Gastrocnemius medialis (tissue), 4 donors: ENCODE results near the gene TMEM209. TPM values are rescaled to one million over a fixed set of nuclear protein-coding genes. Genes with fewer than 3 reads are reported as not detected.

ENCODE experiments used
- ATAC-seq, 2 donors: fragments of 150-250 bp; one replicate each; pipeline ENCODE4 v1.9.1; 2016
- DNase-seq, 2 donors: peaks; one replicate each; pipeline ENCODE4 v3.0.0-alpha.2; 2019
- H3K27ac ChIP-seq, 4 donors: fragments of 200-600 bp; sonication (generic); 1 replicate in 1 of 4; 2 replicates in 3 of 4; pipeline ENCODE4 v1.5.1; 2016 to 2018; ENCODE audit warnings: mild to moderate bottlenecking in 2 of 4, moderate library complexity in 1 of 4
- H3K27me3 ChIP-seq, 3 donors: fragments of 200-600 bp; sonication (generic) in 2 of 3; 1 replicate in 1 of 3; 2 replicates in 2 of 3; pipeline versions ENCODE4 v1.5.1 to v1.6.0; 2016 to 2019; ENCODE audit warnings: mild to moderate bottlenecking in 1 of 3, moderate library complexity in 1 of 3
- H3K36me3 ChIP-seq, 2 donors: fragments of 200-600 bp; sonication (generic) in 1 of 2; one replicate each; pipeline ENCODE4 v1.5.1; 2017 to 2018
- H3K4me1 ChIP-seq, 2 donors: fragments of 200-600 bp; sonication (generic) in 1 of 2; one replicate each; pipeline ENCODE4 v1.5.1; 2016 to 2017; ENCODE audit warnings: mild to moderate bottlenecking in 2 of 2
- H3K4me3 ChIP-seq, 4 donors: fragments of 200-600 bp; sonication (generic) in 3 of 4; 1 replicate in 1 of 4; 2 replicates in 3 of 4; pipeline ENCODE4 v1.5.1; 2016 to 2019; ENCODE audit warnings: mild to moderate bottlenecking in 2 of 4
- H3K9me3 ChIP-seq, 3 donors: fragments of 200-600 bp; sonication (generic) in 2 of 3; 1 replicate in 1 of 3; 2 replicates in 2 of 3; pipeline ENCODE4 v1.5.1; 2016 to 2019
- POLR2A ChIP-seq, 2 donors: fragments of 450-650 bp; IDR thresholded peaks; one replicate each; pipeline ENCODE4 v1.6.1; 2017; ENCODE audit warnings: antibody characterized with exemption in 2 of 2, mild to moderate bottlenecking in 2 of 2, moderate library complexity in 2 of 2
- in situ Hi-C, 4 donors: fragments of 200-750 bp; cut with MboI; loops; one replicate each; pipeline versions ENCODE4 v1.15.0 to v1.8.0; 2017; ENCODE audit warnings: low sequenced_read_pairs in 4 of 4
- intact Hi-C: fragments of 100-400 bp; cut with DNase I; formaldehyde crosslinking; loops from one replicate; pipeline ENCODE4 v1.15.1; 2023; ENCODE audit warnings: low total_unique reads
- total RNA-seq, 4 donors: library from RNA; depleted of rRNA; stranded (reverse); fragments of >200 nt; gene quantifications; one replicate each; pipeline versions ENCODE4 v1.1.0 to v1.2.3, GENCODE V29; 2016
- TF ChIP-seq, protein P1 (sequence below), 5 experiments: fragments of 450-650 bp in 3 of 5; fragments of 200-600 bp in 2 of 5; sonication (generic) in 2 of 5; IDR thresholded peaks in 4 of 5; conservative IDR thresholded peaks in 1 of 5; 1 replicate in 4 of 5; 2 replicates in 1 of 5; pipeline ENCODE4 v1.5.1; 2016 to 2019; ENCODE audit warnings: antibody characterized with exemption in 5 of 5, mild to moderate bottlenecking in 3 of 5, moderate library complexity in 3 of 5

The TMEM209 gene
- total RNA-seq, 4 donors from 2014 or later: 5.4 to 14.0 (median 9.9) TPM

DNA sequence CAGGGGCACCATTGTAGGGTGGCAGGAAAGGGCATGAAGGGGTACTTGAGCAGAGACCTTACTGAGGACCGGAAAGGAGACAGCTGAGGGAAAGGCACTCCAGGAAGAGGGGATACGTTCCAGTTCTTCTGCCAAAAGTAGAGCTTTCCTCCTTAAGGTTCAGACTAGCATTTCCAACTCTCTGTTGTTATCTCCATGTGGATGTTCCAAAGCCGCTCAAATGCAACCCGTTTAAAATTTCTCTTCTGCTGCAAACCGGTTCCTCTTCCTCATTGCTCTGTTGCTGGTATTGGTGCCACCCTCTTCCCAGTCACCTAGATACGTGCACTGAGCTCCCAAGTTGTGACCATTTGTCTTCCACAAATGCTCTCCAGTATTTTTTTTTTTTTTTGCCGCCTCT lies 47.5 kb downstream of the TMEM209 start:
- no peak for ATAC-seq
- intact Hi-C loops: no loop called here
- H3K36me3 ChIP-seq: peaks cover 0 to 19% of the 10 kb centered on the region in 2 donors

DNA sequence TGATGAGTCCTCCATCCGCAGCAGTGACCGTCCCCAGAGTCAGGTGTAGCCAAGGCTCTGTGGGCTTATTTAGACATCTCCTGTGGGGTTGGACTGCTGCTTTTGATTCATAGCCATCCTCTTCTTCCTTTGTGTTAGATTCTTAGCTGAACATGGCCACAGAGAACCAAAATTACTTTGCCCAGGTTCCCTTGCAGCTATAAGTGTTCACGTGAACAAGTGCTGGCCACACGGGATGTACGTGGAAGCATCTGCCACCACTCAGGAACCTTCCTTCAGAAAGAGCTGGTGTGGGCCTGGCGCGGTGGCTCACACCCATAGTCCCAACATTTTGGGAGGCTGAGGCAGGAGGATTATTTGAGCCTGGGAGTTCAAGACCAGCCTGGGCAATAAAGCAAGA lies 49.1 kb downstream of the TMEM209 start:
- in situ Hi-C loops (no loop called here), intact Hi-C loops (no loop called here)
- peaks cover 0 to 9% of the 10 kb centered on the region in 2 donors for H3K4me1 ChIP-seq
- TF ChIP-seq POLR2A (IDR thresholded peaks at IDR 0.05): no peak
- TF ChIP-seq, protein P1, sequence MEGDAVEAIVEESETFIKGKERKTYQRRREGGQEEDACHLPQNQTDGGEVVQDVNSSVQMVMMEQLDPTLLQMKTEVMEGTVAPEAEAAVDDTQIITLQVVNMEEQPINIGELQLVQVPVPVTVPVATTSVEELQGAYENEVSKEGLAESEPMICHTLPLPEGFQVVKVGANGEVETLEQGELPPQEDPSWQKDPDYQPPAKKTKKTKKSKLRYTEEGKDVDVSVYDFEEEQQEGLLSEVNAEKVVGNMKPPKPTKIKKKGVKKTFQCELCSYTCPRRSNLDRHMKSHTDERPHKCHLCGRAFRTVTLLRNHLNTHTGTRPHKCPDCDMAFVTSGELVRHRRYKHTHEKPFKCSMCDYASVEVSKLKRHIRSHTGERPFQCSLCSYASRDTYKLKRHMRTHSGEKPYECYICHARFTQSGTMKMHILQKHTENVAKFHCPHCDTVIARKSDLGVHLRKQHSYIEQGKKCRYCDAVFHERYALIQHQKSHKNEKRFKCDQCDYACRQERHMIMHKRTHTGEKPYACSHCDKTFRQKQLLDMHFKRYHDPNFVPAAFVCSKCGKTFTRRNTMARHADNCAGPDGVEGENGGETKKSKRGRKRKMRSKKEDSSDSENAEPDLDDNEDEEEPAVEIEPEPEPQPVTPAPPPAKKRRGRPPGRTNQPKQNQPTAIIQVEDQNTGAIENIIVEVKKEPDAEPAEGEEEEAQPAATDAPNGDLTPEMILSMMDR (IDR thresholded peaks at IDR 0.05 in 4 of 5, conservative IDR thresholded peaks at IDR 0.05 in 1 of 5): no peak
- DNase-seq: no peak
- H3K27ac ChIP-seq: no peak overlapping the region
- no peak for ATAC-seq
- H3K9me3 ChIP-seq: no peaks in the 10 kb centered on the region
- H3K27me3 ChIP-seq: no peaks in the 10 kb centered on the region
- H3K36me3 ChIP-seq: peaks cover 0 to 12% of the 10 kb centered on the region in 2 donors
- H3K4me3 ChIP-seq: no peak overlapping the region

More for the DNA sequence above, 47.5 kb downstream of the TMEM209 start:
- H3K4me3 ChIP-seq: no peak overlapping the region
- H3K9me3 ChIP-seq: no peaks in the 10 kb centered on the region
- no peak for DNase-seq
- in situ Hi-C loops: no loop called here
- no peaks in the 10 kb centered on the region for H3K27me3 ChIP-seq
- TF ChIP-seq POLR2A (IDR thresholded peaks at IDR 0.05): no peak
- TF ChIP-seq, protein P1 (IDR thresholded peaks at IDR 0.05 in 4 of 5, conservative IDR thresholded peaks at IDR 0.05 in 1 of 5): no peak
- no peak overlapping the region for H3K27ac ChIP-seq
- H3K4me1 ChIP-seq: peaks cover 0 to 9% of the 10 kb centered on the region in 2 donors

DNA sequence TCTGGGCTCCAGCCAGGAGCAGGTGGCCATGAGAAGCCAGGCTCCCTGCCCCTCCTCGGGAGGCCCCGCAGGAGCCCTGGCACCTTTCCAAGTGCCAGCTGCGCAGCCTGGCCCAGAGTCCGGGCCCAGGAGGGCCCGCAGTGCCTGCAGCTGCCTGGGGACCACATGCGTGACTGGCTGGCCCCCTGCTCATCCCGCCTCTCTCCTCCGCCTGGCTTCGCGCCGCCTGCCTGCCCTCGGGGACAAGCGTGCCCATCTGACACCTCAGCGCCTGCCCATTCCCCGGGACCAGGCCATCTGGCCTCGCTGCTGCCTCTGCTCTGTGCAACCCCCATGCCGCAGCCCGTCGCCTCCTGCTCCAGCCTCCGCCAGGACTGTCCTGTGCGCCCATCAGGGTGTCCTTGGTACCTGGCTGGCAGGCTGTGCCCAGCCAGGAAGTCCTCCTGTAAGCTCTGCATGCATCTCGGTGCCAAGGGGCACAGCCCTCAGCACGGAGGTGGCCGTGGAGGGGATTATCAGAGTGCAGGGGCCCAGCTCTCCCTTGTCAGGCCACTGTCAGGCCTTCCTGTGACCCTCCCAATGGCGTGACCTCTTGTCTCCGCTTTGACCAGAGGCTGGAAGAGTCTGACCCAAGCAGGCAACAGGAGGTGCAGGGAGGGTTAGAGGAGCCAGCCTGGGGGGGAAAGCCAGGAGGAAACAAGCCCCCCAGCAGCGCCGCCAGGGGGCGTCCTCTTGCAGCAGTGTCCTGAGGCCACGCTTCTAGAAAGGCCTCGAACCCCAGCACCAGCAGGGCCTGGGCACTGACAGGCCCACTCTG lies 50.5 kb downstream of the TMEM209 start:
- no peak overlapping the region for H3K27ac ChIP-seq
- intact Hi-C loops: no loop called here
- H3K27me3 ChIP-seq: no peaks in the 10 kb centered on the region
- no peaks in the 10 kb centered on the region for H3K9me3 ChIP-seq
- H3K4me3 ChIP-seq: peak overlapping the region in 1 of 4 donors; percentile 11
- peaks cover 0 to 5% of the 10 kb centered on the region in 2 donors for H3K36me3 ChIP-seq
- peak in 1 of 2 donors; percentile 25 for DNase-seq
- no peak for TF ChIP-seq POLR2A (IDR thresholded peaks at IDR 0.05)
- TF ChIP-seq, protein P1 (IDR thresholded peaks at IDR 0.05 in 4 of 5, conservative IDR thresholded peaks at IDR 0.05 in 1 of 5): no peak
- in situ Hi-C loops: no loop called here
- H3K4me1 ChIP-seq: peaks cover 0 to 9% of the 10 kb centered on the region in 2 donors
- ATAC-seq: peak in 1 of 2 donors; percentile 48

DNA sequence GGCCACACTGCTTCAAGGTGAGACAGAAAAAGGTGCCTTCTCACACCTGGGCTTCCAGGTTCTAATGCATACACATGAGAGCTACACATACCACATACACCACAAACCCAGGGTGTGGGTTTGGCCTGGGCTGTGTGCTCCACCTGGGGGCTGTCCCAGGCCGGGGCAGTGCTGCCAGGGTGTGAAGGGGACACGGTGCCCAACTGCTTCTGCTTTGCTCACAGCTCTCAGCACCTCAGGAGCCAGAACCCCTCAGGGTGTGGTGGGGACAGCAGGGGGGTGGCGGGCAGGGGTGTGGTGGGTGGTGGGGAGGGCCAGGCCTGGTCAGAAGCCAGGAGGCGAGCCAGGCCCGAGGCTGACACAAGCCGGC lies 51.1 kb downstream of the TMEM209 start:
- intact Hi-C loops (no loop called here), in situ Hi-C loops (no loop called here)
- TF ChIP-seq, protein P1 (IDR thresholded peaks at IDR 0.05 in 4 of 5, conservative IDR thresholded peaks at IDR 0.05 in 1 of 5): no peak
- TF ChIP-seq POLR2A (IDR thresholded peaks at IDR 0.05): no peak
- no peak overlapping the region for H3K4me3 ChIP-seq
- ATAC-seq (peak; percentile 23 to 26), DNase-seq (no peak)
- no peak overlapping the region for H3K27ac ChIP-seq
- H3K36me3 ChIP-seq: no peaks in the 10 kb centered on the region
- no peaks in the 10 kb centered on the region for H3K27me3 ChIP-seq
- no peaks in the 10 kb centered on the region for H3K9me3 ChIP-seq
- H3K4me1 ChIP-seq: peaks cover 0 to 9% of the 10 kb centered on the region in 2 donors
